Measurements from ENCODE around the gene OSBPL10. TPM values are rescaled to one million over a fixed set of nuclear protein-coding genes. Genes with fewer than 3 reads are reported as not detected.

OSBPL10 gene
- total and polyA plus RNA-seq, 2 of the 8 experiments (the other 6 are each of a cell fraction or from before 2014, with no cell fraction given): 26.2 to 86.7 TPM

- Histone ChIP-seq H2BK15ac (ENCODE audit: low read length) (no peak overlapping the region), H3K4me1 (replicated peaks in 1 of 4; ENCODE audit: control insufficient read depth in 3 of 4, insufficient read depth in 4 of 4, low read length in 3 of 4) (no peaks in the 10 kb centered on the region), H2BK20ac (ENCODE audit: low read length) (no peak overlapping the region), H3K23ac (ENCODE audit: insufficient read length) (no peak overlapping the region), H3K14ac (ENCODE audit: insufficient read length) (no peak overlapping the region), H3K79me2 (ENCODE audit: control insufficient read depth in 1 of 2, insufficient read depth in 2 of 2, low read length in 2 of 2) (no peaks in the 10 kb centered on the region), H2AK5ac (ENCODE audit: low read depth, low read length) (no peak overlapping the region), H3K27ac (ENCODE audit: low read depth, low read length) (no peak overlapping the region), H3K79me1 (ENCODE audit: low read depth, low read length) (no peaks in the 10 kb centered on the region), H2BK120ac (replicated peaks; ENCODE audit: low read depth, low read length) (no peak overlapping the region), H3K4ac (replicated peaks; ENCODE audit: insufficient read length, low read depth, low read length) (no peak overlapping the region), H3K56ac (replicated peaks; ENCODE audit: insufficient read length, low read depth, low read length) (no peak overlapping the region), H3K4me3 (ENCODE audit: extremely low read depth in 1 of 4, insufficient read depth in 2 of 4, low read depth in 3 of 4, low read length in 4 of 4) (no peak overlapping the region), H3K9ac (replicated peaks in 1 of 4; ENCODE audit: extremely low read depth in 1 of 4, low read depth in 3 of 4, low read length in 3 of 4) (no peak overlapping the region), H4K5ac (ENCODE audit: insufficient read length, low read depth, low read length) (no peak overlapping the region), H4K91ac (replicated peaks; ENCODE audit: insufficient read length, low read length) (no peak overlapping the region), H3K23me2 (ENCODE audit: low read depth, low read length) (no peaks in the 10 kb centered on the region), H2AFZ (ENCODE audit: low read length) (no peak overlapping the region), H3K27me3 (replicated peaks in 1 of 4; ENCODE audit: control insufficient read depth in 3 of 4, extremely low read depth in 1 of 4, insufficient read depth in 3 of 4, low read length in 3 of 4) (no peaks in the 10 kb centered on the region), H3K36me3 (ENCODE audit: control insufficient read depth in 2 of 4, insufficient read depth in 4 of 4, low read length in 3 of 4) (peaks cover 0 to 19% (median 4%) of the 10 kb centered on the region in 4 experiments; a peak in 5 of 8 replicates), H3K4me2 (ENCODE audit: insufficient read depth in 1 of 2, low read depth in 2 of 2, low read length in 2 of 2) (no peak overlapping the region), H4K20me1 (replicated peaks in 1 of 2; ENCODE audit: control insufficient read depth in 1 of 2, insufficient read depth in 2 of 2, low read length in 2 of 2) (no peaks in the 10 kb centered on the region), H3K18ac (ENCODE audit: extremely low read depth, low read length) (no peak overlapping the region), H2BK12ac (ENCODE audit: low read depth, low read length) (no peak overlapping the region), H2BK5ac (ENCODE audit: low read depth, low read length) (no peak overlapping the region), H4K8ac (ENCODE audit: extremely low read depth, insufficient read depth, low read length) (no peak overlapping the region), H3K9me3 (ENCODE audit: insufficient read depth in 2 of 2, low read depth in 1 of 2, low read length in 1 of 2) (peaks cover 6 to 14% of the 10 kb centered on the region in 2 experiments; a peak in 3 of 4 replicates)
- no peak for TF ChIP-seq ATF2 (IDR thresholded peaks at IDR 0.05; ENCODE audit: low read length)
- CTCF ChIA-PET (ENCODE audit: partially characterized antibody): interaction anchor here (0.8 to 1.6 kb wide), 2 partner anchors 10 to 86 kb away, joined by 4 to 5 read pairs; no protein-coding TSS in a partner anchor
- DNase-seq (ENCODE audit: low read depth in 1 of 2, low spot score in 2 of 2): no peak
- no peak for FAIRE-seq
- WGBS, 2 experiments (ENCODE audit: extremely low coverage in 1 of 2, insufficient coverage in 1 of 2, insufficient read length in 1 of 2, insufficient replicate concordance in 2 of 2, low coverage in 1 of 2, low lambda C conversion rate in 2 of 2, missing lambda C conversion rate in 1 of 2): 93% methylated on average over 5 of the region's 5 CpGs; no CpG with 5 or more reads in 1 of the 2 experiments
- POLR2A ChIA-PET (ENCODE audit: partially characterized antibody): interaction anchor here (1.8 kb wide), 1 partner anchor 9 kb away, joined by 4 read pairs; no protein-coding TSS in a partner anchor
Observed at GRCh38 chr3:31645256-31645655, 335.8 kb downstream of the OSBPL10 start.
